ENCODE data around the gene SDSL. TPM values are rescaled to one million over a fixed set of nuclear protein-coding genes. Genes with fewer than 3 reads are reported as not detected.

SDSL gene
- total RNA-seq, 1 donor from 2014 or later = 10.7 TPM

DNA sequence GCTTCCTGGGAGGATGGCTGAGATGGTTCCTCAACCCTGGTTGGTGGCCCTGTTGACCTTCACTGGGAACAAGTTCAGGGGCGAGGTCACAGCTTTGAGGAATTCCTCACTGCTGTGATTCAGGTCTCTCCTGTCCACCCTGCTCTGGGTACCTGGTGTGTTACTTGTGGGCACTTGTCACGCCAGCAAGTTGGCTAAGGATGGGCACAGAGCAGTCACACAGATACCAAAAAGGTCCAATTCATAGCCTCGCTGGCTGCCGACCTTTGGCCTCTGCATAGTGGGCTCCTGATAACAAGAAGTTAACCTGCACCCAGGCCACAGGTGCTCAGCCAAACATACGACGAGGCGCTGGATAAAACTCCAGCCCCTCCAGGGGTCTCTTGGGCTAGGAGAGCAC lies 29.7 kb upstream of the SDSL start:
- Histone ChIP-seq H3K9me3 (no peaks in the 10 kb centered on the region), H3K36me3 (peaks cover 3% of the 10 kb centered on the region), H3K27ac (no peak overlapping the region), H3K4me3 (no peak overlapping the region), H3K4me1 (no peaks in the 10 kb centered on the region), H3K27me3 (no peaks in the 10 kb centered on the region)
- no peak for ATAC-seq
- DNase-seq = no peak
- TF ChIP-seq CTCF (IDR thresholded peaks at IDR 0.05) = no peak
- intact Hi-C loops (cut with DNase I) = no loop called here

DNA sequence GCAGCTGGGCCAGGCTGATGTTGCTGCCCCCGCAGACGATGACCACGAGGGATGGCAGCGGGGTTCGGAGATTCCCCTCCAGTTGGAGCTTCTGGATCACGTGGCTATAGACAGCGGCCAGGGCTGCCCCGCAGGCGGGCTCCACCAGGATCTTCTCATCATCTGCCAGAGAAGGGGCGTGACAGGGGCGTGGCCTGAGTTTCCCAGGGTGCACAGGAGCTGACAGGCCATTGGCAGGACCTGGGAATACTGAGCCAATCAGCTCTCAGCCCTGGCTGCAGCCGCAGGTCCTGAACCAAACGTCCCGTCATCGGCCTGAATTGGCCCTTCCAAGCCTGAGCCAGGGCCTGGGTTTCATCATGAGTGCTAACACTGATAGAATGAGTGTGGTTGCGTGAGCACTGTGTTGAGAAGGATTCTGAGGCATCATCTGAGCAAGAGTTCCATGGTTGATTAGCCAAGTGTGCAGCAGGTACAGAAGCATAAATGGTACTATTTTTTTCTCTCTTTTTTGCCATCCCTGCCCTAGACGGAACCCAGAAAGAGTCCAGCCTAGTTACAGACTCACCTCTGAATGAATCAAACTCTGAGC lies 29.1 kb upstream of the SDSL start:
- DNase-seq (no peak), ATAC-seq (peak; percentile 8)
- intact Hi-C loops (cut with DNase I) = no loop called here
- no peak overlapping the region for H3K4me3 ChIP-seq
- no peak for TF ChIP-seq CTCF (IDR thresholded peaks at IDR 0.05)
- H3K4me1 ChIP-seq = no peaks in the 10 kb centered on the region
- H3K27ac ChIP-seq = no peak overlapping the region
- H3K9me3 ChIP-seq = no peaks in the 10 kb centered on the region
- peaks cover under 1% of the 10 kb centered on the region for H3K27me3 ChIP-seq
- H3K36me3 ChIP-seq = no peaks in the 10 kb centered on the region

GRCh38 chr12:113393749-113394148 lies 28.4 kb upstream of the SDSL start:
- H3K27me3 ChIP-seq = peaks cover 7% of the 10 kb centered on the region
- no peak for ATAC-seq
- intact Hi-C loops (cut with DNase I) = no loop called here
- no peaks in the 10 kb centered on the region for H3K4me1 ChIP-seq
- no peak for TF ChIP-seq CTCF (IDR thresholded peaks at IDR 0.05)
- no peaks in the 10 kb centered on the region for H3K36me3 ChIP-seq
- no peaks in the 10 kb centered on the region for H3K9me3 ChIP-seq
- H3K4me3 ChIP-seq = no peak overlapping the region
- no peak for DNase-seq
- no peak overlapping the region for H3K27ac ChIP-seq

DNA sequence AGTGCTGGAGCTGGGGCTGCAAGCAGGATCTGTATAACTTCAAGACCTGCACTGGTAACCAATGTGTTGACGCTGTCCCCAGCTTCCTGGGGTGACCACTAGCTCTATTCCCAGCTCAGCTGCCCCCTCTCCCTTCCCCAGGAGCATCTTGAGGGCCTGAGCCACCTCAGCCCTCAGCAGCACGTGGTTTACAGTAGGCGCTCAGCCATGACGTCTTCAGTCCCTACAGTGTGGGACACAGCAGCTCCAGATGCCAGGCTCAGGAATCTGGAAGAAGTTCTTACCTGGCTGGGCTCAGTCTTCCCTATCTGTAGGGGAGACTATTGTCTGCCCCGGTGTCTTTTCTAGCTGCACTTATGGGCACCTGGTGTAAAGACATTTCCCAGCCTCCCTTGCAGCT lies 27.1 kb upstream of the SDSL start:
- DNase-seq = no peak
- no peak overlapping the region for H3K4me3 ChIP-seq
- no peaks in the 10 kb centered on the region for H3K4me1 ChIP-seq
- H3K9me3 ChIP-seq = no peaks in the 10 kb centered on the region
- H3K36me3 ChIP-seq = no peaks in the 10 kb centered on the region
- intact Hi-C loops (cut with DNase I) = no loop called here
- no peak for TF ChIP-seq CTCF (IDR thresholded peaks at IDR 0.05)
- no peak overlapping the region for H3K27ac ChIP-seq
- ATAC-seq = no peak
- peaks cover 16% of the 10 kb centered on the region for H3K27me3 ChIP-seq

DNA sequence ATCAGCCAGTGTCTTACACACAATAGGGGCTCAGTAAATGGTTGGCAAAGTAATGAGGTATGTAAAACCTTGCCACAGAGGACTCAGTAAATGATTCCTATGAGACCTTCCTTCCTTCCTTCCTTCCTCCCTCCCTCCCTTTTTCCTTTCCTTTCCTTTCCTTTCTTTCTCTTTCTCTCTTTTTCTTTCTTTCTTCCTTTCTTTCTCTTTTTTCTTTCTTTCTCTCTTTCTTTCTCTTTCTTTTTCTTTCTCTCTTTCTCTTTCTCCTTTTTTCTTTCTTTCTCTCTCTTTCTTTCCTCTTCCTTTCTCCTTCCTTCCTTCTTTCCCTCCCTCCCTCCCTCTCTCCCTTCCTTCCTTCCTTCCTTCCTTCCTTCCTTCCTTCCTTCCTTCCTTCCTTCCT lies 26.0 kb upstream of the SDSL start:
- DNase-seq (no peak), ATAC-seq (no peak)
- peaks cover 16% of the 10 kb centered on the region for H3K27me3 ChIP-seq
- intact Hi-C loops (cut with DNase I) = no loop called here
- no peak overlapping the region for H3K4me3 ChIP-seq
- no peaks in the 10 kb centered on the region for H3K4me1 ChIP-seq
- H3K9me3 ChIP-seq = no peaks in the 10 kb centered on the region
- H3K27ac ChIP-seq = no peak overlapping the region
- TF ChIP-seq CTCF (IDR thresholded peaks at IDR 0.05) = no peak
- no peaks in the 10 kb centered on the region for H3K36me3 ChIP-seq

All from upper lobe of right lung (tissue), 1 donor.